ENCODE results near the gene DOCK7.
"Not testable (repeated sequence)": the region's sequence is repeated elsewhere in the genome, so short reads cannot be mapped to it uniquely, and the experiment has no call there.

DOCK7 gene

GRCh38 chr1:62688687-62689085, 500 bp upstream of the DOCK7 start:
- TF ChIP-seq ZFX (IDR thresholded peaks at IDR 0.05) (no peak), CTCF (conservative IDR thresholded peaks at IDR 0.05) (no peak)
- peak overlapping the region; percentile 93 for H3K27ac ChIP-seq

DNA sequence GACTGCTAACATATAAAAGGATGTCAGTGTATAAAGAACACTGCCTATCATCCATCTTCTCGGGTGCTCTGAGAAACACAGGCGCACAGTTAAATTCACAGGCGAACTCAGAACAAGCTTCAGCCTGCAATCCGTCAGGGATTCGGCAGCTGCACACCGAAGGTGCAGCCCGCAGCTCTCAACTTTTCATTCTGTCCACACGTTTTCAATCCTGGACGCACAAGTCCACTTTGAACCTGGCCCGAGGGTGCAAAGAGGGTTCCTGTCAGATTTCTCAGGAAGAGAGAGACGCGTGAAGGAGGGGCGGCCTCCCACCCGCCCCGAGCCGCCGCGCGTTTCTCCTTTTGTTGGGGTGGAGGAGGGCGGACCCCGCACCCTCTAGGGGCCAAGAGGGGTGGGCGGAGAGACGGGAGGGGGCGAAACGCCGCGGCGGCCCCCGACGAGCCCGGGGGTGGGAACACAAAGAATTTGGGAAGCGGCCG, 724 bp downstream of the DOCK7 start:
- peak overlapping the region; percentile 93 for H3K27ac ChIP-seq
- TF ChIP-seq CTCF (conservative IDR thresholded peaks at IDR 0.05), result no peak

- no peak overlapping the region for H3K27ac ChIP-seq
- TF ChIP-seq ZFX (IDR thresholded peaks at IDR 0.05), result no peak
- no peak for TF ChIP-seq CTCF (conservative IDR thresholded peaks at IDR 0.05)
These were observed 1.4 kb downstream of the DOCK7 start for GRCh38 chr1:62686822-62687221.

DNA sequence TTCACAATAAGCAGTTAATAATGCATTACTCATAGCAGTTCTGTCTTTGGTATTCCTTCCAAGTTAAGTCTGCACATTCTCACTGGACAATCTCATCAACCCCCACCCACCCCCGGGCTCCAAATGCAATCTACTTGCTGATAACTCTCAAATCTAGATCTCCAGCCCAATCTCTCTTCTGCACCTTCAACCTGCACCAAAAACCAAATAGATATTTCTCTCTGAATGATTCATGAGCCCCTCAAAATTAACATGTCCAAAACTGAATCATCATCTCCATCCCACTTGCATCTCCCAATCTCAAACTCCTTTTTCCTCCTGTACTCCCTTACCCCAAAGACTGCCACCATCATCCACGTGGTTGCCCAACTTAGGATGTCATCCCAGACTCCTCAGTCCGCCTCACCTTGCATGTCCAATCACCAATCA, 2.7 kb downstream of the DOCK7 start:
- TF ChIP-seq CTCF (conservative IDR thresholded peaks at IDR 0.05) (no peak), ZFX (IDR thresholded peaks at IDR 0.05) (no peak)
- no peak overlapping the region for H3K27ac ChIP-seq

DNA sequence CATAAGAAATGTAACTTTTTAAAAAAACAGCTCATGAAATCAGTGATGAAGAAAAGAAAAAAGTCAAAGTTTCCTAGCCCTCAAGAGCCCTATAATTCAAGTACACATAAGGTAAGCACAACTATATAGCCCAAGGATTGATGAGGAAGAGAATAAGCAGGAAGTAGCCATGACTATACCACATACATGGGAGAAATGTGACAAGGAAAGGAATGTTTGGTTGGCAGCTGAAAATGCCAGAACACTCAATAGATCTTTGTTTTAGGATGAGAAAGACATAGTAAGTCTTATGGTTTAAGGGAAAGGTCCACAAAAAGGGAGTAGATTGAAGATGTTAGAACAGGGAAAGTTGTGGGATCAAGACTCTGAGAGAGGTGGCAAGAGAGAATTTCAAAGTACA, 5.7 kb downstream of the DOCK7 start:
- TF ChIP-seq ZFX (IDR thresholded peaks at IDR 0.05), result no peak
- TF ChIP-seq CTCF (conservative IDR thresholded peaks at IDR 0.05), result no peak
- no peak overlapping the region for H3K27ac ChIP-seq

DNA sequence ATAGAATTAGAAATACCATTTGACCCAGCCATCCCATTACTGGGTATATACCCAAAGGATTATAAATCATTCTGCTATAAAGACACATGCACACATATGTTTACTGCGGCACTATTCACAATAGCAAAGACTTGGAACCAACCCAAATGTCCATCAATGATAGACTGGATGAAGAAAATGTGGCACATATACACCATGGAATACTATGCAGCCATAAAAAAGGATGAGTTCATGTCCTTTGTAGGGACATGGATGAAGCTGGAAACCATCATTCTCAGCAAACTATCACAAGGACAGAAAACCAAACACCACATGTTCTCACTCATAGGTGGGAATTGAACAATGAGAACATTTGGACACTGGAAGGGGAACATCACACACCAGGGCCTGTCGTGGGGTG, 7.2 kb downstream of the DOCK7 start:
- H3K27ac ChIP-seq, result not testable (repeated sequence)

GRCh38 chr1:62677822-62678221, 10.4 kb downstream of the DOCK7 start:
- not testable (repeated sequence) for H3K27ac ChIP-seq

DNA sequence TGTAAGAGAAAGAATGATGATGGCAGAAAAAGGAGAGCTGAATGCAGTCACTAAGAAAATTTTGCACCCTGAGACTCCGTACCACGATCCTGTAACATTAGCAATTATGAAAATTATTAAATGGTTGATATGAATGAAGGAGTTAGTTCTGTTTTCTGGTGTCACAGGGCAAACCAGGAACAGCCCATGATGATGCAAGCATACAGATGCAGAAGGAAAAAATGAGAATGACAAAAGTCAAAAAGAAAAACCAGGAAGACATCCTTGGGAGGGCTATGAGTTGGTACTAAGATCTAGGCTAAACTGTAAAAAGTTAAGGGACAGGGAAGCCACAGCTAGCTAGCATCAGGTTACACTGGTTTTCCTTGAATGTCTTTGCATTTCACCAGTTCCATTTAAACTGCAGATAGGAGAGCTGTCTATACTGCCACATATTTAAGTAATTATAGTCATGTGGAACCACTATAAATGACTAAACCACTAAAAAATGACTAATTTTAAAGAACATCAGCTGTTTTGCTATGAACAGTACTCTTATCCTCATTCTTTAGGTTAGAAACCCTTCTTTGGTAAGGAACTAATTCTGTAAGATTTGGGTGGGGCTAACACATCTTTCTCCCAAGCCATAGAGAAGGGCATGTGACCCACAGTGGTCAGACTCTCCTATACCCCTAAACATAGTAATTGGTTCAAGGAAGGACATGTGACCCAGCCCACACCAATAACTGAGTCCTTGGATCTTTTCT, 11.4 kb downstream of the DOCK7 start:
- no peak overlapping the region for H3K27ac ChIP-seq

More for the DNA sequence above, 11.4 kb downstream of the DOCK7 start:
- TF ChIP-seq ZFX (IDR thresholded peaks at IDR 0.05) (no peak), CTCF (conservative IDR thresholded peaks at IDR 0.05) (no peak)
